Heart left ventricle (tissue), 13 donors: ENCODE measurements around the gene HEMGN.
"Not testable (repeated sequence)": the region's sequence is repeated elsewhere in the genome, so short reads cannot be mapped to it uniquely, and the experiment has no call there.

Experiments
- CTCF ChIP-seq, 12 donors: fragments of 200-600 bp; sonication (generic) in 4 of 12; IDR thresholded peaks; one replicate each; pipeline versions ENCODE4 v1.5.0 to v1.8.0; 2018 to 2022; ENCODE audit warnings: antibody characterized with exemption in 12 of 12, mild to moderate bottlenecking in 5 of 12
- POLR2A ChIP-seq, 2 donors: fragments of 450-650 bp; IDR thresholded peaks; one replicate each; pipeline ENCODE4 v1.6.1; 2017; ENCODE audit warnings: antibody characterized with exemption in 2 of 2, mild to moderate bottlenecking in 2 of 2, moderate library complexity in 2 of 2
- donor health status: ischemic (EF 13 %, LVEDD 7.1; RV severe dilation, severe dysfunction).
- donor health status: DM: no; HTN: yes; CAD: no.
- donor health status: DM: no; HTN: no; CAD: no.
- donor health status: ischemic (EF 25% LVEDD 6.9; RV normal size, moderate dysfunction).
- donor health status: ischemic (EF 25% LVEDD 5.7; RV mildly dilated, moderate dysfunction).
- donor health status: ischemic (EF 35%, LVEDD 5.7; RV mildly dilated, moderate dysfunction).
- donor health status: nonischemic (EF 11% LVEDD 7.7; RV severe dilation, severe dysfunction).
- donor health status: DM: yes; HTN: yes; CAD: no.
- donor health status: PGD.
- donor health status: ischemic (EF 29% LVEDD 5.4; RV normal size, mild dysfunction).
- donor health status: nonischemic (EF 23%, LVEDD 6.1; RV moderate dilation, normal function).

GRCh38 chr9:97950873-97951272 lies 12.9 kb upstream of the HEMGN start:
- not testable (repeated sequence) for TF ChIP-seq POLR2A, CTCF (IDR thresholded peaks at IDR 0.05)
